C4-2B (cell line): ENCODE results near the gene ZKSCAN1.

Experiments
- CTCF ChIP-seq: fragments of 450-650 bp; conservative IDR thresholded peaks from 2 replicates; pipeline ENCODE4 v1.5.1; 2017; ENCODE audit warnings: mild to moderate bottlenecking
- ZFX ChIP-seq: fragments of 450-650 bp; IDR thresholded peaks from 2 replicates; pipeline ENCODE4 v1.6.1; 2017

GRCh38 chr7:100007887-100008286 lies 7.5 kb upstream of the ZKSCAN1 start:
- TF ChIP-seq CTCF (no peak), ZFX (no peak)
